Endothelial cell of umbilical vein (primary cell): ENCODE data around the gene ZMIZ2.

Experiments used
- CTCF ChIP-seq, 2 donors: IDR thresholded peaks; 1 replicate in 1 of 2; 2 replicates in 1 of 2; pipeline ENCODE4 v1.5.1; 2011; ENCODE audit warnings: low read length in 2 of 2, mild to moderate bottlenecking in 2 of 2, moderate library complexity in 2 of 2, control low read depth in 1 of 2, inconsistent platforms in 1 of 2, low read depth in 1 of 2; ENCODE audit not compliant: insufficient read depth in 1 of 2; ENCODE audit errors: extremely low read depth in 1 of 2
- POLR2A ChIP-seq: IDR thresholded peaks from 2 replicates; pipeline ENCODE4 v1.6.1; 2012; ENCODE audit warnings: low read depth, mild to moderate bottlenecking, control low read depth, low read length

- TF ChIP-seq POLR2A (no peak), CTCF (IDR thresholded peaks at IDR 0.05; ENCODE audit: extremely low read depth in 1 of 2, insufficient read depth in 1 of 2, low read depth in 1 of 2, low read length in 2 of 2) (no peak)
Observed at GRCh38 chr7:44794331-44794730, 45.7 kb downstream of the ZMIZ2 start.
